Naive thymus-derived CD4-positive, alpha-beta T cell (primary cell): ENCODE data around the gene SRMS. TPM values are rescaled to one million over a fixed set of nuclear protein-coding genes. Genes with fewer than 3 reads are reported as not detected.

Experiments used
- ATAC-seq: fragments of 150-1000 bp; cut with Tn5 transposase; 2 replicates; pipeline ENCODE4 v1.10.0; 2021; ENCODE audit warnings: mild to moderate bottlenecking, moderate library complexity
- CTCF ChIA-PET: fragments of 350-600 bp; sonication (Branson Sonifier 250); formaldehyde crosslinking; loops from one replicate; lab custom pipeline; 2021; ENCODE audit warnings: antibody characterized with exemption; lab: Charles Lee
- POLR2A ChIA-PET: fragments of 350-600 bp; sonication (Branson Sonifier 250); formaldehyde crosslinking; loops from one replicate; lab custom pipeline; 2021; ENCODE audit warnings: antibody characterized with exemption, inconsistent platforms; lab: Charles Lee
- DNase-seq, 9 donors: peaks; one replicate each; pipeline versions ENCODE4 v3.0.0 to v3.0.0-alpha.2; 2020 to 2022; ENCODE audit warnings: mixed read lengths in 1 of 9
- H3K27ac ChIP-seq: one replicate; pipeline ENCODE4 v1.7.0; 2013; ENCODE audit warnings: mild to moderate bottlenecking, low read depth, low read length, moderate library complexity
- H3K27me3 ChIP-seq, 2 donors: one replicate each; pipeline ENCODE4 v1.7.0; 2013; ENCODE audit warnings: low read length in 2 of 2, mild to moderate bottlenecking in 2 of 2, moderate library complexity in 2 of 2; ENCODE audit not compliant: control insufficient read depth in 2 of 2, insufficient read depth in 2 of 2
- H3K36me3 ChIP-seq, 3 experiments: 1 replicate in 2 of 3; 2 replicates in 1 of 3; pipeline ENCODE4 v1.7.0; 2013; ENCODE audit warnings: low read length in 3 of 3, mild to moderate bottlenecking in 3 of 3, moderate library complexity in 1 of 3; ENCODE audit not compliant: insufficient read depth in 3 of 3, control insufficient read depth in 2 of 3
- H3K4me1 ChIP-seq, 2 donors: one replicate each; pipeline ENCODE4 v1.7.0; 2013; ENCODE audit warnings: low read length in 2 of 2, mild to moderate bottlenecking in 2 of 2, moderate library complexity in 1 of 2; ENCODE audit not compliant: control insufficient read depth in 2 of 2, insufficient read depth in 2 of 2
- H3K4me3 ChIP-seq: 2 replicates; pipeline ENCODE4 v1.7.0; 2013; ENCODE audit warnings: mild to moderate bottlenecking, low read length
- H3K9me3 ChIP-seq, 3 experiments: 1 replicate in 2 of 3; 2 replicates in 1 of 3; pipeline ENCODE4 v1.7.0; 2013; ENCODE audit warnings: low read length in 3 of 3; ENCODE audit not compliant: control insufficient read depth in 2 of 3
- H3K27ac Mint-ChIP-seq, 9 donors: one replicate each; pipeline ENCODE4 v1.8.0; 2020 to 2022; ENCODE audit warnings: mixed read lengths in 9 of 9, mild to moderate bottlenecking in 8 of 9, moderate library complexity in 5 of 9, inconsistent platforms in 2 of 9
- H3K27me3 Mint-ChIP-seq, 5 donors: one replicate each; pipeline ENCODE4 v1.8.0; 2021 to 2022; ENCODE audit warnings: mixed read lengths in 5 of 5, mild to moderate bottlenecking in 1 of 5
- H3K36me3 Mint-ChIP-seq, 5 donors: one replicate each; pipeline ENCODE4 v1.8.0; 2020 to 2022; ENCODE audit warnings: mixed read lengths in 5 of 5, mild to moderate bottlenecking in 3 of 5, inconsistent platforms in 1 of 5
- H3K4me1 Mint-ChIP-seq, 7 donors: one replicate each; pipeline ENCODE4 v1.8.0; 2020 to 2022; ENCODE audit warnings: mixed read lengths in 7 of 7, mild to moderate bottlenecking in 3 of 7, inconsistent platforms in 1 of 7
- H3K4me3 Mint-ChIP-seq, 10 donors: one replicate each; pipeline ENCODE4 v1.8.0; 2020 to 2022; ENCODE audit warnings: mild to moderate bottlenecking in 10 of 10, mixed read lengths in 10 of 10, moderate library complexity in 6 of 10, inconsistent platforms in 2 of 10
- H3K9me3 Mint-ChIP-seq, 11 donors: one replicate each; pipeline ENCODE4 v1.8.0; 2020 to 2022; ENCODE audit warnings: mixed read lengths in 11 of 11, mild to moderate bottlenecking in 4 of 11, inconsistent platforms in 1 of 11, moderate library complexity in 1 of 11
- intact Hi-C, 2 donors: fragments of 100-400 bp; cut with micrococcal nuclease; formaldehyde crosslinking; loops; one replicate each; pipeline ENCODE4 v1.15.1; 2023
- polyA plus RNA-seq, 2 donors: library from polyadenylated mRNA; unstranded; fragments of 300-500 nt; fragmentation: Illumina TruSeq; gene quantifications; one replicate each; pipeline ENCODE4 v1.2.3, GENCODE V29; 2021
- total RNA-seq, 6 experiments: library from RNA in 5 of 6; stranded (reverse) in 5 of 6; gene quantifications; 1 replicate in 5 of 6; 2 replicates in 1 of 6; pipeline ENCODE4 v1.2.3 and lab custom pipeline; 2021 to 2026

Gene SRMS
- total and polyA plus RNA-seq, 7 experiments from 2014 or later = 0.24 TPM; not detected in 6

- ATAC-seq = peak; percentile 1
- Mint-ChIP-seq H3K36me3 (peaks cover 0 to 6% (median 0%) of the 10 kb centered on the region in 5 donors), H3K4me1 (peaks cover 9 to 18% (median 13%) of the 10 kb centered on the region in 7 donors), H3K27ac (peak within 1 kb of the TSS; percentile 62 to 97 (median 92)), H3K27me3 (peaks cover 0 to 19% (median 5%) of the 10 kb centered on the region in 5 donors), H3K4me3 (peak within 1 kb of the TSS; percentile 70 to 87 (median 76)), H3K9me3 (no peaks in the 10 kb centered on the region)
- Histone ChIP-seq H3K27ac (peak within 1 kb of the TSS; percentile 70), H3K4me1 (peaks cover 13 to 21% of the 10 kb centered on the region in 2 donors), H3K4me3 (peak within 1 kb of the TSS; percentile 68), H3K9me3 (no peaks in the 10 kb centered on the region), H3K27me3 (no peaks in the 10 kb centered on the region), H3K36me3 (no peaks in the 10 kb centered on the region)
- peak in 2 of 9 donors; percentile 59 to 64 for DNase-seq
- CTCF ChIA-PET = no interaction called here
- POLR2A ChIA-PET = interaction anchor here (1.2 to 1.6 kb wide), 2 partner anchors 14 to 16 kb away, joined by 4 to 10 read pairs; no protein-coding TSS in a partner anchor
- intact Hi-C loops = loop anchor here (1.0 to 2.0 kb wide), 13 partner anchors 13 to 403 kb away; partner anchors contain the start of genes PPDPF (in 2 of the 2), TPD52L2 (in 2 of the 2), UCKL1 (in 2 of the 2) and DNAJC5 (in 1 of the 2)
Measured at GRCh38 chr20:63553933-63554290, 6.4 kb upstream of the SRMS start, which contains the start of gene FNDC11. Gene FNDC11, plus strand, starts transcription at chr20:63554159. Its CDS starts 1,505 bp downstream, at chr20:63555664.

- Histone ChIP-seq H3K9me3 (no peaks in the 10 kb centered on the region), H3K4me1 (peaks cover 13 to 21% of the 10 kb centered on the region in 2 donors), H3K4me3 (peak overlapping the region; percentile 68), H3K27ac (peak overlapping the region; percentile 70), H3K27me3 (no peaks in the 10 kb centered on the region), H3K36me3 (no peaks in the 10 kb centered on the region)
- Mint-ChIP-seq H3K27me3 (peaks cover 0 to 19% (median 5%) of the 10 kb centered on the region in 5 donors), H3K9me3 (no peaks in the 10 kb centered on the region), H3K4me1 (peaks cover 9 to 18% (median 13%) of the 10 kb centered on the region in 7 donors), H3K27ac (peak overlapping the region; percentile 62 to 97 (median 92)), H3K4me3 (peak overlapping the region; percentile 70 to 85 (median 76)), H3K36me3 (peaks cover 0 to 3% (median 0%) of the 10 kb centered on the region in 5 donors)
- CTCF ChIA-PET = interaction anchor here (0.8 to 2.4 kb wide), 2 partner anchors 12 to 15 kb away, joined by 4 to 13 read pairs; partner anchors contain the start of gene PTK6
- POLR2A ChIA-PET = interaction anchor here (0.7 to 2.3 kb wide), 10 partner anchors 9 to 183 kb away, joined by 3 to 17 read pairs (median 4); partner anchors contain the start of genes GMEB2, HELZ2, LIME1 and PTK6
- peak; percentile 92 for ATAC-seq
- DNase-seq = peak; percentile 81 to 96 (median 88)
- intact Hi-C loops = loop anchor here (1.0 to 2.0 kb wide), 13 partner anchors 13 to 403 kb away; partner anchors contain the start of genes PPDPF (in 2 of the 2), TPD52L2 (in 2 of the 2), UCKL1 (in 2 of the 2) and DNAJC5 (in 1 of the 2)
Measured at GRCh38 chr20:63553251-63553932, 5.8 kb upstream of the SRMS start.

GRCh38 chr20:63552481-63553249 is 5.1 kb upstream of the SRMS start:
- Histone ChIP-seq H3K9me3 (no peaks in the 10 kb centered on the region), H3K4me3 (peak overlapping the region; percentile 50), H3K4me1 (peaks cover 13 to 21% of the 10 kb centered on the region in 2 donors), H3K36me3 (no peaks in the 10 kb centered on the region), H3K27me3 (no peaks in the 10 kb centered on the region), H3K27ac (peak overlapping the region; percentile 70)
- Mint-ChIP-seq H3K27ac (peak overlapping the region; percentile 62 to 97 (median 92)), H3K36me3 (peaks cover 0 to 3% (median 0%) of the 10 kb centered on the region in 5 donors), H3K27me3 (peaks cover 0 to 19% (median 5%) of the 10 kb centered on the region in 5 donors), H3K4me3 (peak overlapping the region; percentile 70 to 85 (median 76)), H3K4me1 (peaks cover 9 to 18% (median 13%) of the 10 kb centered on the region in 7 donors), H3K9me3 (no peaks in the 10 kb centered on the region)
- CTCF ChIA-PET = interaction anchor here (0.8 to 2.4 kb wide), 2 partner anchors 11 to 15 kb away, joined by 4 to 13 read pairs; partner anchors contain the start of gene PTK6
- peak; percentile 56 for ATAC-seq
- intact Hi-C loops = loop anchor here (1.0 to 2.0 kb wide), 14 partner anchors 14 to 404 kb away; partner anchors contain the start of genes PPDPF (in 2 of the 2), TPD52L2 (in 2 of the 2), UCKL1 (in 2 of the 2) and DNAJC5 (in 1 of the 2)
- POLR2A ChIA-PET = interaction anchor here (0.7 to 2.3 kb wide), 11 partner anchors 8 to 184 kb away, joined by 3 to 17 read pairs (median 5); partner anchors contain the start of genes GMEB2, HELZ2, LIME1 and PTK6
- peak in 7 of 9 donors; percentile 59 to 83 (median 81) for DNase-seq

- Mint-ChIP-seq H3K9me3 (no peaks in the 10 kb centered on the region), H3K4me3 (no peak overlapping the region), H3K4me1 (peaks cover 9 to 16% (median 13%) of the 10 kb centered on the region in 7 donors), H3K27me3 (peaks cover 0 to 24% (median 5%) of the 10 kb centered on the region in 5 donors), H3K36me3 (no peaks in the 10 kb centered on the region), H3K27ac (peak overlapping the region in 3 of 9 donors; percentile 3 to 84 (median 46))
- H3K27me3 ChIP-seq = no peaks in the 10 kb centered on the region
- no peaks in the 10 kb centered on the region for H3K9me3 ChIP-seq
- ChIA-PET POLR2A (interaction anchor here (1.0 to 1.2 kb wide), 2 partner anchors 11 to 28 kb away, joined by 3 read pairs; no protein-coding TSS in a partner anchor), CTCF (interaction anchor here (1.0 to 2.4 kb wide), 2 partner anchors 13 kb away, joined by 3 to 13 read pairs; partner anchors contain the start of gene PTK6)
- peaks cover 13 to 21% of the 10 kb centered on the region in 2 donors for H3K4me1 ChIP-seq
- no peak overlapping the region for H3K27ac ChIP-seq
- H3K4me3 ChIP-seq = no peak overlapping the region
- ATAC-seq (no peak), DNase-seq (no peak)
- no peaks in the 10 kb centered on the region for H3K36me3 ChIP-seq
- intact Hi-C loops = no loop called here
Measured at GRCh38 chr20:63551068-63551467, 3.5 kb upstream of the SRMS start.

GRCh38 chr20:63549679-63550282 is 2.2 kb upstream of the SRMS start:
- Histone ChIP-seq H3K36me3 (no peaks in the 10 kb centered on the region), H3K4me3 (no peak overlapping the region), H3K4me1 (peaks cover 13 to 21% of the 10 kb centered on the region in 2 donors), H3K9me3 (no peaks in the 10 kb centered on the region), H3K27ac (no peak overlapping the region), H3K27me3 (no peaks in the 10 kb centered on the region)
- Mint-ChIP-seq H3K27me3 (peaks cover 0 to 27% (median 5%) of the 10 kb centered on the region in 5 donors), H3K36me3 (no peaks in the 10 kb centered on the region), H3K27ac (peak overlapping the region in 1 of 9 donors; percentile 68), H3K4me1 (peaks cover 9 to 16% (median 13%) of the 10 kb centered on the region in 7 donors), H3K9me3 (no peaks in the 10 kb centered on the region), H3K4me3 (no peak overlapping the region)
- no peak for ATAC-seq
- intact Hi-C loops = no loop called here
- no peak for DNase-seq
- POLR2A ChIA-PET = interaction anchor here (1.0 to 1.2 kb wide), 2 partner anchors 10 to 27 kb away, joined by 3 read pairs; no protein-coding TSS in a partner anchor
- CTCF ChIA-PET = interaction anchor here (1.0 kb wide), 1 partner anchor 12 kb away, joined by 3 read pairs; no protein-coding TSS in a partner anchor
